GM12875 (cell line): ENCODE results near the gene OMD.
"Not testable (repeated sequence)": the region's sequence is repeated elsewhere in the genome, so short reads cannot be mapped to it uniquely, and the experiment has no call there.

Experiments used
- H3K4me3 ChIP-seq: one replicate; pipeline ENCODE4 v1.5.1; 2011; ENCODE audit warnings: low read depth, low read length, control low read depth
- CTCF ChIP-seq: IDR thresholded peaks from 2 replicates; pipeline ENCODE4 v1.5.1; 2011; ENCODE audit warnings: low read depth, mild to moderate bottlenecking, control low read depth, inconsistent platforms, low read length, moderate library complexity, borderline replicate concordance; ENCODE audit not compliant: insufficient read depth

The OMD gene

GRCh38 chr9:92422611-92423338, 1.5 kb downstream of the OMD start:
- H3K4me3 ChIP-seq, result no peak overlapping the region
- no peak for TF ChIP-seq CTCF

- TF ChIP-seq CTCF, result no peak
- H3K4me3 ChIP-seq, result no peak overlapping the region
These were observed 9.7 kb downstream of the OMD start for GRCh38 chr9:92414566-92414965.

GRCh38 chr9:92411157-92411556, 13.1 kb downstream of the OMD start:
- H3K4me3 ChIP-seq, result not testable (repeated sequence)

GRCh38 chr9:92408747-92409478, 15.4 kb downstream of the OMD start:
- no peak overlapping the region for H3K4me3 ChIP-seq
- TF ChIP-seq CTCF, result no peak

GRCh38 chr9:92407818-92408217, 16.5 kb downstream of the OMD start:
- TF ChIP-seq CTCF, result no peak
- H3K4me3 ChIP-seq, result no peak overlapping the region

- H3K4me3 ChIP-seq, result no peak overlapping the region
- TF ChIP-seq CTCF, result no peak
These were observed 17.8 kb downstream of the OMD start for GRCh38 chr9:92406477-92406876.

GRCh38 chr9:92405818-92406217, 18.5 kb downstream of the OMD start:
- no peak overlapping the region for H3K4me3 ChIP-seq
- no peak for TF ChIP-seq CTCF
